HEK293 (cell line): ENCODE measurements around the gene BTN2A1.

Source experiments
- CTCF ChIA-PET: fragments of 350-600 bp; formaldehyde crosslinking; extraction: SDS; loops from one replicate; lab custom pipeline; 2021; ENCODE audit warnings: antibody characterized with exemption; lab: Yijun Ruan, JAX
- POLR2A ChIA-PET: fragments of 300-600 bp; formaldehyde crosslinking; extraction: SDS; loops from one replicate; lab custom pipeline; 2020; ENCODE audit warnings: antibody characterized with exemption, inconsistent platforms; lab: Yijun Ruan, JAX
- H3K27ac ChIP-seq: fragments of 200-500 bp; sonication (Bioruptor generic); 2 replicates; pipeline ENCODE4 v1.5.1; 2014; ENCODE audit warnings: low read depth, low read length, control low read depth, inconsistent platforms; ENCODE audit errors: extremely low read depth
- H3K36me3 ChIP-seq, 2 experiments: fragments of 200-500 bp in 1 of 2; sonication (Bioruptor generic) in 1 of 2; 1 replicate in 1 of 2; 2 replicates in 1 of 2; pipeline ENCODE4 v1.5.1; 2014 to 2017; ENCODE audit warnings: inconsistent platforms in 2 of 2, low read length in 2 of 2; ENCODE audit not compliant: control insufficient read depth in 2 of 2, insufficient read depth in 1 of 2
- H3K4me1 ChIP-seq: fragments of 200-500 bp; sonication (Bioruptor generic); 2 replicates; pipeline ENCODE4 v1.5.1; 2014; ENCODE audit warnings: mild to moderate bottlenecking, low read length, inconsistent platforms; ENCODE audit not compliant: control insufficient read depth, insufficient read depth
- H3K4me3 ChIP-seq: 2 replicates; pipeline ENCODE4 v1.5.1; 2011; ENCODE audit warnings: low read depth, mild to moderate bottlenecking, control low read depth, low read length, moderate library complexity
- H3K9me3 ChIP-seq: fragments of 200-500 bp; sonication (Bioruptor generic); 2 replicates; pipeline ENCODE4 v1.5.1; 2014; ENCODE audit warnings: low read depth, low read length, inconsistent platforms; ENCODE audit not compliant: control insufficient read depth, insufficient read depth
- ATF2 ChIP-seq: fragments of 450-650 bp; formaldehyde crosslinking; IDR thresholded peaks from 2 replicates; pipeline ENCODE4 v1.5.1; 2016; ENCODE audit warnings: missing biosample characterization, missing genetic modification characterization, low read depth
- BCL11B ChIP-seq: fragments of 450-650 bp; formaldehyde crosslinking; IDR thresholded peaks from 2 replicates; pipeline ENCODE4 v1.5.1; 2016; ENCODE audit warnings: low read depth, missing biosample characterization, missing genetic modification characterization
- ELK4 ChIP-seq: IDR thresholded peaks from 2 replicates; pipeline ENCODE4 v1.6.1; 2011; ENCODE audit warnings: mild to moderate bottlenecking, low read depth, low read length, borderline replicate concordance
- KLF17 ChIP-seq: fragments of 450-650 bp; formaldehyde crosslinking; IDR thresholded peaks from 2 replicates; pipeline ENCODE4 v1.5.1; 2016; ENCODE audit warnings: missing biosample characterization, missing genetic modification characterization
- PRDM1 ChIP-seq: fragments of 450-650 bp; formaldehyde crosslinking; IDR thresholded peaks from 2 replicates; pipeline ENCODE4; 2016; ENCODE audit warnings: missing biosample characterization, missing genetic modification characterization
- PRDM10 ChIP-seq: fragments of 450-650 bp; formaldehyde crosslinking; IDR thresholded peaks from 2 replicates; pipeline ENCODE4 v1.5.1; 2016; ENCODE audit warnings: missing biosample characterization, missing genetic modification characterization
- SETDB1 ChIP-seq: IDR thresholded peaks from one replicate; pipeline ENCODE4 v1.6.1; 2017; ENCODE audit warnings: mild to moderate bottlenecking, low read length, moderate library complexity, mixed read lengths; ENCODE audit not compliant: insufficient read length
- SP2 ChIP-seq: fragments of 450-650 bp; formaldehyde crosslinking; IDR thresholded peaks from 2 replicates; pipeline ENCODE4 v1.5.1; 2016; ENCODE audit warnings: missing biosample characterization, missing genetic modification characterization
- SP3 ChIP-seq: fragments of 450-650 bp; formaldehyde crosslinking; IDR thresholded peaks from 2 replicates; pipeline ENCODE4 v1.5.1; 2016; ENCODE audit warnings: missing biosample characterization, missing genetic modification characterization
- ZNF138 ChIP-seq: fragments of 450-650 bp; formaldehyde crosslinking; IDR thresholded peaks from 2 replicates; pipeline ENCODE4 v1.5.1; 2016; ENCODE audit warnings: missing biosample characterization, missing genetic modification characterization, borderline replicate concordance
- ZNF184 ChIP-seq: fragments of 450-650 bp; IDR thresholded peaks from 2 replicates; pipeline ENCODE4 v1.5.1; 2018; ENCODE audit warnings: missing biosample characterization, mild to moderate bottlenecking, missing genetic modification characterization
- ZNF19 ChIP-seq: fragments of 450-650 bp; formaldehyde crosslinking; IDR thresholded peaks from 2 replicates; pipeline ENCODE4; 2016; ENCODE audit warnings: missing biosample characterization, missing genetic modification characterization, low read depth
- ZNF473 ChIP-seq: fragments of 450-650 bp; formaldehyde crosslinking; IDR thresholded peaks from 2 replicates; pipeline ENCODE4 v1.5.1; 2017; ENCODE audit warnings: missing biosample characterization, missing genetic modification characterization
- ZNF544 ChIP-seq: fragments of 450-650 bp; formaldehyde crosslinking; IDR thresholded peaks from 2 replicates; pipeline ENCODE4 v1.5.0; 2017; ENCODE audit warnings: missing biosample characterization, missing genetic modification characterization
- ZNF658 ChIP-seq: fragments of 450-650 bp; formaldehyde crosslinking; IDR thresholded peaks from 2 replicates; pipeline ENCODE4; 2016; ENCODE audit warnings: missing biosample characterization, missing genetic modification characterization
- ZNF777 ChIP-seq: fragments of 450-650 bp; formaldehyde crosslinking; IDR thresholded peaks from 2 replicates; pipeline ENCODE4 v1.5.1; 2017; ENCODE audit warnings: missing biosample characterization, missing genetic modification characterization, borderline replicate concordance

The BTN2A1 gene

GRCh38 chr6:26439151-26440125, 18.3 kb upstream of the BTN2A1 start:
- TF ChIP-seq KLF17 (tag by site-specific recombination), result no peak
- TF ChIP-seq ELK4, result no peak
- TF ChIP-seq SETDB1, result no peak
- TF ChIP-seq PRDM1 (tag by site-specific recombination), result no peak
- peak overlapping the region; percentile 49 for H3K4me3 ChIP-seq
- no peak overlapping the region for H3K27ac ChIP-seq
- ChIA-PET CTCF (no interaction called here), POLR2A (no interaction called here)
- H3K36me3 ChIP-seq, result no peaks in the 10 kb centered on the region
- H3K9me3 ChIP-seq, result no peaks in the 10 kb centered on the region
- no peaks in the 10 kb centered on the region for H3K4me1 ChIP-seq

GRCh38 chr6:26440977-26441358, 16.8 kb upstream of the BTN2A1 start:
- Histone ChIP-seq H3K9me3 (no peaks in the 10 kb centered on the region), H3K36me3 (no peaks in the 10 kb centered on the region), H3K27ac (no peak overlapping the region), H3K4me3 (peak overlapping the region; percentile 49), H3K4me1 (no peaks in the 10 kb centered on the region)
- ChIA-PET CTCF (interaction anchor here (0.6 to 0.7 kb wide), 2 partner anchors 29 to 131 kb away, joined by 3 read pairs; no protein-coding TSS in a partner anchor), POLR2A (interaction anchor here (1.0 kb wide), 1 partner anchor 92 kb away, joined by 3 read pairs; no protein-coding TSS in a partner anchor)
- no peak for TF ChIP-seq ZNF658 (tag by site-specific recombination)
- TF ChIP-seq ZNF473 (tag by site-specific recombination), result no peak
- TF ChIP-seq SP2 (tag by site-specific recombination), result no peak
- no peak for TF ChIP-seq ZNF777 (tag by site-specific recombination)
- TF ChIP-seq ZNF138 (tag by site-specific recombination), result no peak
- no peak for TF ChIP-seq SP3 (tag by site-specific recombination)
- TF ChIP-seq PRDM10 (tag by site-specific recombination), result no peak
- no peak for TF ChIP-seq ATF2 (tag by site-specific recombination)
- TF ChIP-seq ZNF544 (tag by site-specific recombination), result no peak
- no peak for TF ChIP-seq ZNF184 (tag by site-specific recombination)
- no peak for TF ChIP-seq ZNF19 (tag by site-specific recombination)
- TF ChIP-seq BCL11B (tag by site-specific recombination), result no peak
